OCI-LY3 (cell line): ENCODE measurements around the gene NOP9.

Experiments used
- EZH2phosphoT487 ChIP-seq: fragments of 200-600 bp; shearing (Covaris generic); IDR thresholded peaks from 2 replicates; pipeline ENCODE4 v1.6.1; 2018; ENCODE audit warnings: antibody characterized with exemption, mixed run types, low read depth
- TF ChIP-seq, protein P1 (sequence below): fragments of 200-600, 300-600 bp; sonication (generic); IDR thresholded peaks from 2 replicates; pipeline ENCODE4 v1.5.1; 2014; ENCODE audit warnings: antibody characterized with exemption, low read length, low read depth

DNA sequence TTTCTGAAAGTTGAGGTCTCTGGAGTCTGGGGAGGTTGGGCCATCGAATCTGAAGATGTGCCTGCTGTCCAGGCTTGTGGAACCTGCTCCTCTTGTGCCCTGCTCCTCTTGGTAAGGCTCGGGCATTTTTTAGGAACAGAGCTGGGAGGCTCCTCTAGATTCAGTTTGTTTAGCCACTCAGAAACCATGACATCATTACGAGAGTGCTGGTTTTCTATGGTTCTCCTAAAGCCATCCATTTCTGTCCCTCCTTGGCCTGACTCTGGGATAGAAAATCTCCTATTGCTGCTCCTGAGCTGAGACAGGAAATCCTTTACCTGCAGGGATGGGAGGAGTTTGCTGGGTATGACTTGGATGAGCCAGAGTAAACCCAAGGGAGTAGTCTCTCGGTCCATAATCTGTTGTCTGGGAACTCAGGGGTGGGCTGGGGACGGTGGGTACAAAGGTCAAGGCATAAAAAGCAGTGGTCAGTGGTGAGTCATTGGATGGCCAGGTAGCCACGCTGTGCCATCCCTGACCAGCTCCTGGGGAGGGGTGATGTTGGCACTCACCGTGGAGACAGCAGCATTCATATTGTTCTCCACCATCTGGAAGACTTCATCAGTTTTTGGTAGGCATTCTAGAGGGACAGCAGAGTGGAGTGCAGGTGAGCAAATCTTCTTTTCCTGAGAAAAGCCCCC is 37.6 kb downstream of the NOP9 start:
- TF ChIP-seq, protein P1, sequence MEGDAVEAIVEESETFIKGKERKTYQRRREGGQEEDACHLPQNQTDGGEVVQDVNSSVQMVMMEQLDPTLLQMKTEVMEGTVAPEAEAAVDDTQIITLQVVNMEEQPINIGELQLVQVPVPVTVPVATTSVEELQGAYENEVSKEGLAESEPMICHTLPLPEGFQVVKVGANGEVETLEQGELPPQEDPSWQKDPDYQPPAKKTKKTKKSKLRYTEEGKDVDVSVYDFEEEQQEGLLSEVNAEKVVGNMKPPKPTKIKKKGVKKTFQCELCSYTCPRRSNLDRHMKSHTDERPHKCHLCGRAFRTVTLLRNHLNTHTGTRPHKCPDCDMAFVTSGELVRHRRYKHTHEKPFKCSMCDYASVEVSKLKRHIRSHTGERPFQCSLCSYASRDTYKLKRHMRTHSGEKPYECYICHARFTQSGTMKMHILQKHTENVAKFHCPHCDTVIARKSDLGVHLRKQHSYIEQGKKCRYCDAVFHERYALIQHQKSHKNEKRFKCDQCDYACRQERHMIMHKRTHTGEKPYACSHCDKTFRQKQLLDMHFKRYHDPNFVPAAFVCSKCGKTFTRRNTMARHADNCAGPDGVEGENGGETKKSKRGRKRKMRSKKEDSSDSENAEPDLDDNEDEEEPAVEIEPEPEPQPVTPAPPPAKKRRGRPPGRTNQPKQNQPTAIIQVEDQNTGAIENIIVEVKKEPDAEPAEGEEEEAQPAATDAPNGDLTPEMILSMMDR: no peak
- TF ChIP-seq EZH2phosphoT487: no peak
